ENCODE results near the gene PBX1.
A peak's percentile ranks its signal among the peaks of the same experiment; 100 is the strongest.

The PBX1 gene

DNA sequence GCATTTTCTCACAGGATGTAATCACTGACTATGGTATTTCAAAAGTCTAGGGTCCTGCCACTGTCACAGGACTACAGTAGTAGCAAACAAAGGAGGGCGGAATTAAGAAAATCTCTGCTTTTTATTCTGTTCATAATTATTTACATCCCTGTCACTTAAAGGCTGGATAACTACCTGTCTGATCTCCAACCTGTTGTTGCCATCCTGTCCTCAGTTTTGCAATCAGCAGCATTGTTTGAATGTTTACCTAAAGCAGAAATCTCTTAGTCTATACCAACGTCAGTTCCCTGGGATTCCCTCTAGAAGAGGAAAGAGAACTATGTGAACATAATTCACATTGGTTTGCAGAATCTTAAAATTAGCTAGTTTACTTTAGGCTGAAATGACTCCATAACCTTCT lies 218.5 kb downstream of the PBX1 start:
- DNase-seq (ENCODE audit: low read depth in 2 of 2): no peak

DNA sequence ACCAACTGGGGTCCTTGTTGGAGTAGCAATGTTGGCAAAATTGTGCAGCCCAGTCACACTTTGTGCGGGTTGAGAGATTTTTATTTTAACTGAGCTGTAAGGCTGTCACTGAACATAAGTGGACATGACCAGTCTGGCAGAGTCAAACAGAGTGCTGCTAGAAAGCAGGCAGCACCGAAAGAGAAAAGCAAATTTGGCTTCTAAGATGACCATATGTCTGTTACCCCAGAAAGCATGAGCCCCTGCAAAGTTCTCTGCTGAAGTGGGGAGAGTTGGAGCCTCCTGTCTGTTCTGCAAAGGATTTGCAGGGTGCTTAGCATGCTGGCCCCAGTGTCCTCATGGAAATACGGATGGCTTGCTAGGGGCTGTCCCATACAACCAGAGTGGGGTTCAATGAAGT lies 220.4 kb downstream of the PBX1 start:
- DNase-seq (ENCODE audit: low read depth in 2 of 2): no peak

DNA sequence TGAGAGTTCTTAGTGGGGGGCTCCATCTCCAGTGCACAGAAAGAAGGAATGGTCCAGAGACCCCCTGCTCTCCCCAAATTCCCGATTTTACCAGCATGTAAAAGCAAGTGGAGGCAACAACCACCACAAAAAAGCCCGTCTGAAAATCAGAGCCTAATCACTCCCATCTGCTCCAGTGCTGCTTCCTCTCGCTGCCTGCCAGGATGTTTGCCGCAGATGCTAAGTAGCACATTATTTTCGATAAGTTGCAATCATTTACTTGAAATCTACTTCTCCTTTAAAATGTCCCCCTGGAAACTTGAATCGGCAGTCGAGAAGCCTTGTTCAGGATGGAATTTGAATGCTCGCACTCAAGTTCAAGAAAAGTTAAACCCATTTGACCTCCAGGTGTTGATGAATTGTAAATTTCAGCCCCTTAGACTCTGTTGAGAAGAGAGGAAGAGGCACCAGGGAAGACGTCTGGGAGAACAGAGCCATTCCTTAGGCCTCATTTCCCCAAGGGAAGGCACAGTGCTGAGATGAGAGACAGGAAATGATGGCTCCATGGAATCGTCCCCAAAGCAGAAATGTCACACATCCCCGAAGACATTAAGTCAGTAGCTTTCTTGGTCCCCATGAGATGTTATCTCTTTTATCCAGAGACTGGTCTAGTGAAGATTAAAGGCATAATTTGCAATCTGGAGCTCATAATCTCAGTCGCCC lies 221.3 kb downstream of the PBX1 start:
- peak in 1 of 2 experiments; percentile 42 for DNase-seq (ENCODE audit: low read depth in 2 of 2)

DNA sequence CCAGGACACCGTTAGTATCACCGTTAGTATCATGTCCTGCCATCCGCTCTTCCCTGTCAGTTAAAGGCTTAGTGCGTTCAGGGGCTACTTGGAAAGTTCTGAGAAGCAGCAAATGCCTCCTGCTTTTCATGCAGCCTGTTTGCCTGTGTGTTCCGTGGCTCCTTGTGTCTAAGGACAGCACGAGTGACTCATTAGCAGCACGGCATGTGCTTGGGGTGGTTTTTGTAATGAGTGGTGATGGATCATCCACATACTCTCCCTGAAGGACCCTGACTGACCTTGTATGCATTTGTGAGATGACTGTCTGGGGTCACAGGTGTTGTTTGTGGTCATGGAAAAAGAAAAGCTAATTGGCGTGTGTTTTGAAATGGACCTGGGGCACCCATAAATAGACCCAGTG lies 221.9 kb downstream of the PBX1 start:
- peak in 1 of 2 experiments; percentile 49 for DNase-seq (ENCODE audit: low read depth in 2 of 2)

DNA sequence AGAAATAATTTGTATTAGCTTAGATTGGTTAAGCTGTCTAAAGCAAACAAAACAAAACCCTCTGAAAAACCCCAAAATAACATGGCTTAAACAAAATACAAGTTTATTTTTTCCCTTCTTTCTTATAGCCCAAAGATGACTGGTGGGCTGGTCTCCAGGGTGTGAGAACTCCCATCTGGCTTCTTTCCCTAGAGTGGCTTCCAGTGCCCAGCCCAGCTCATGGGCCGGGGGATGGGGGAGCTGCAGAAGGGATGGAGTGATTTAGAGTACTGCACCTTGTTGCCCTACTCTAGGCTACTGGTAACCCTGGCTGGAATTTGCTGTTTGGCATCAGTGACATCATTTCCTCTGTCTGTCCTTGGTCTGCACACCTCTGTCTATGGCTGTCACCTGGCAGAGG lies 223.0 kb downstream of the PBX1 start:
- no peak for DNase-seq (ENCODE audit: low read depth in 2 of 2)

DNA sequence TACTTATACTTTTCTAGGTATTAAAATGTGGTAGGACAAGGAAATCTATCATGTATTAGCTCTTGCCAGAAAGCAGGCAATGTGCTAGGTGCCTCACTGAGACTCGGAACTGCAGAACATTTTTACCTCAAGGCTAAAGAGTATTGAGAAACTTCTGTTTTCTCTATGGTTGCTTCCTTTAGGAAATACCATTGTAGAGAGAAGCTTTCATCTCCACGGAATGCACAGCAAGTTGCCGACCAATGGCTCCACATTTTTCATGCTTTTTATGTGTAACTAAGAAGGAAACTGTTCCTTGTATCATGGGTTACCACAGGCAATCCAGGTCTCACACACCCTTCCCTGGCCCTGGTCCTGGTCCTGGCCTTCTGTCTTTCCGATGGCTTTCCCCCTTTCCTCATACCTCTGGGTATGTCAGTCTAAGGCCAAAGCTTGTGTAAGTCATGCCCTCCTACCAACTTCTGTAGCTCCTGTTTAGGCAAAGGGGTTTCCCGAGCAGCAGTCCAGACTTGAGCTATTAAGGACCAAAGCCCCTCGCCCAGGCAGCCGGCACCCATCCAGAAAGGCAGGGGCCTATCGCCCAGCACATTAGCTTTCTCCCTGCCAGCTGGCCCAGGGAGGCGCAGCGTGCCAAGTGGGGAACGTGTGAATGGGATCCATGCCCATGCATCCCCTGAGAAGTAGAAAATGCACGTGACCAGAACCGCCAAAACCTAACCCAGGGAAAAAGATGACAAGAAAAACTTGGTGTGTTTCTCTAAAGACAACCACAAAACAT lies 225.0 kb downstream of the PBX1 start:
- no peak for DNase-seq (ENCODE audit: low read depth in 2 of 2)

DNA sequence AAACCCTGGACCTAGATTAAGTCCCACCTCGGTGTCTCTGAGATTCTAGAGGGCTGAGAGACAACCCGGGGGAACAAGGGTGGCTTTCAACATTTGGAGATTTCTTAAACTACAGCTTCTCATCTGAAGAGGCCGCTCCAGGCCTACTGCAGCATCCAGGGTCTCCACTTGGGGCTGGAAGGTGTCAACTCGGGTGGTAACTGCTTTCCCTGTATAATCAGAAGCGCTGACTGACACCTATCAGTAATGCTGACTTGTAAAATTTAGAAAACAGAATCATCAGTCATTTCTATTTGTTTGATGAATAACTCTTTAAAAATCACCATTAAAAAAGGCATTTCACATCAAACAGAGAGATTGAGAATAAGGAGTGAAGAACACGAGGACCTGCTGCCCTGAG lies 226.0 kb downstream of the PBX1 start:
- no peak for DNase-seq (ENCODE audit: low read depth in 2 of 2)

DNA sequence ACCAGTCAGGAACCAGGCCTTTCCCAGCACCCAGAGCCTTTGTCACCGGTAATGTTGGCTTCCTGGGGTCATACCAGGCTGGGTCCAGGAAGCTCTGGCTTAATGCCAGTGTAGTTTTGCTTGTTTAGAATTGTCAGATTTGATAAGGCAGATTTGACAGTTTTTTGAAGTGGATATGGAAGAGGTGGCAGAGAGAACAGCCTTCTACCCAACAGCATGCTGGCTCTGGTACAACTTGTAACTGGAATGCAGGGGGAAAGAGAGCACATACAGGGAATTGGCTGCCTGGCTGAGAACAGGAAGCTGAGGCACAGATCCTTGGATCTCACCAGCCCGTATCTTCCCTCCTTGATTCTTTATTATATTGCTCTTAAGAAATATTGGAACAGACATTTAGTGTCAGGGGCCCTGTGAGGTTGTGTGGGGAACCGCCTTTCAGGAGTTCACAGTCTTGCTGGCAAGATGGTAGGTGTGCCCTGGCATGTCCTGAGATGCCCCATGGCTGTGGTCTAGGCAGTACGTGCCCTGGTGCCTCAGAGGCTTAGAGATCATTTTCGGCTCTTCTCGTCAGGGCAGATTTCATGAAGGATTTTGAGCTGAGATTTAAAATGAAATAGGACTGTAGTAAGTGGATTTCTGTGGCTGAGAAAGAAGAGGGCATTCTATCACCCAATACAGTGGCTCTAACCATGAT lies 227.0 kb downstream of the PBX1 start:
- no peak for DNase-seq (ENCODE audit: low read depth in 2 of 2)

DNA sequence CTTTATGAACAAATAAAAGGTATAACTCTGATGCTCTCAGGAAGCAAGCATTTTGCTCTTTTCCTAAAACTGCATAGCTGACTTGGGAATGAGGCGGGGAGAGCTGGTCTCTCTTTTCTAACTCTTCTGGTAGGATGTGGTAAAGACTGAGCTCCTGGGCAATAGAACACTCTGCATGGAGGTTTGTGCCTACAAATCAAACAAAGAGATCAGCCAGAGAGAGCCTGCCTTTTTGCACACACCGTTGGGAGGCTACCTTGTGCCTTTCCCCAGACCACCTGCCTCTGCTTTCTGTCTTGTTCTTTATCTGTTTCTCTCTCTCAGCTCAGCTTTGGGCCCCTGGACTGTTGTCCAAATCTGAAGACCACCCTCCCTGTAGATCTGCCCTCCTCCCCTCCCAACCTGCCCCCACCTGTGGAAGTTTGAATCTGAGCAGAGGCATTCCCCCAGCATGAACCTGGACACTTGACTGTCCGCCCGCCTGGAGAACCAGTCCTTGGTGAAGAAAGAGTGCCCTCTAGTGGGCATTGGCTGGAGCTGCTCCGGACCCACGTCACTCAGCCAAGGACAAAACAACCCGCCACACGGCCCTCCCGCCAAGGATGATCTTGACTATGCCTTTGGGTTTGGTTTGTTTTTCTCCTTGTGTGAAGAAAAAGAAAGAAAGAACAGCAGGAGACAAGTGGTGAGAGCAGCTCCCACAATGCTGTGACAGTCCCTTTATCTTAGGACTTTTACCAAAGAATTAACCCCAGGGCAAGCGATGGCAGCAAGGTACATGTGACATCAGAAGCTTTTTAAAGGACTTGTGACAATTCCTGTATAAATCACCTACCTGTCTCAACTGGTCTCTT lies 228.2 kb downstream of the PBX1 start:
- no peak for DNase-seq (ENCODE audit: low read depth in 2 of 2)

DNA sequence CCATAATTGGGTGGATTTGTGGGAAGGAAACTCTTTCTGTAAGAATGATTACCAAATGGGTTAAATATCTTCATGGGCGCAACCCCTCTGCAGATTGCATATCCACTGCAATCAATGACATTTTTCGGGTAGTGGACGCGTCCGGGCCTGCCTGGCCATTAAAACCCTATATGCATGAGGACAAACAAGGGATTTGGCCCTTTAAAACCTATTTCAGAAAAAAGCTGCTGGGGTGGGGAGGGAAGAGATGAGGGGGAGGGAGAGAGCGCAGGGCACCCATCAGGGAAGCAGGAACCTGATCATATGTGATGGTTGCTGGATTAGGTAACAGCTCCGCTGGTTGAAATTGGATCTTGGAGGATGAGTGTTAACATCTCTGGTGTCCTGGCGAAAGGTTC lies 228.8 kb downstream of the PBX1 start:
- DNase-seq (ENCODE audit: low read depth in 2 of 2): no peak

DNA sequence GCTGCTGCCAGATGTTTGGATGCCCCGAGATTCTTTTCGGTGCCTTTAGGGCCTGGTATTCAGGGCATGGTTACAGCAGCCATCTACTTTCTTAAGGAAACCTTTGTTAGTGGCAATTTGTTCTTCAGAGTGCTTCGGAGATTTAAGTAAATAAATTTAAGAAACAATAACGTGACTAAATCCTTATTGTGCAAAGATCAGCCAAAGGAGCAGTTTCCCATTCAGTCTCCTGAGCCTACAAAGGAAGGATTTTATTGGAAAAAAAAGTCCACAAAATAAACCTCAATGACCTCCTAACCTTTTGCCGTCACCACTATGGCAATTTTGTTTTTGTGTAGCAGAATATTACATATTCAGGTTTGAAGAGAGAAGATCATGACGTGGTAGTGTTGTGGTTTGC lies 231.1 kb downstream of the PBX1 start:
- DNase-seq (ENCODE audit: low read depth in 2 of 2): no peak

DNA sequence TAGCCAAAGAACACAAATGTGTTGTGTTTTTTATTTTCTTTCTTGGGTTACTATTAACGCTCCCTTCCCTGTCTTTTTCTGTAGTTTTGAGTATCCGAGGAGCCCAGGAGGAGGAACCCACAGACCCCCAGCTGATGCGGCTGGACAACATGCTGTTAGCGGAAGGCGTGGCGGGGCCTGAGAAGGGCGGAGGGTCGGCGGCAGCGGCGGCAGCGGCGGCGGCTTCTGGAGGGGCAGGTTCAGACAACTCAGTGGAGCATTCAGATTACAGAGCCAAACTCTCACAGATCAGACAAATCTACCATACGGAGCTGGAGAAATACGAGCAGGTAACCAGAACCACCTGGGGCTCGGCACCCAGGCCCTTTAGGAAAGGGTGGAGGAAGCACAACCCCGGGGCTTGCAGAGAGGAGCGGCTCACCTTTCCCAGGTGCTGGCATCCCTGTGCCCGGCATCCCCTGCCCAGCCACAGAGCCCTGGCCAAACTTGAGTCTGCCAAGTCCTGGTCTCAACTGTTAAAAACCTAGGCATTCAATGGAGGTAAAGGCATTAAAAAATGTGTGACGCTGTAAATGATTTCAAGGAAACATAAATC lies 233.5 kb downstream of the PBX1 start:
- DNase-seq (ENCODE audit: low read depth in 2 of 2): no peak

DNA sequence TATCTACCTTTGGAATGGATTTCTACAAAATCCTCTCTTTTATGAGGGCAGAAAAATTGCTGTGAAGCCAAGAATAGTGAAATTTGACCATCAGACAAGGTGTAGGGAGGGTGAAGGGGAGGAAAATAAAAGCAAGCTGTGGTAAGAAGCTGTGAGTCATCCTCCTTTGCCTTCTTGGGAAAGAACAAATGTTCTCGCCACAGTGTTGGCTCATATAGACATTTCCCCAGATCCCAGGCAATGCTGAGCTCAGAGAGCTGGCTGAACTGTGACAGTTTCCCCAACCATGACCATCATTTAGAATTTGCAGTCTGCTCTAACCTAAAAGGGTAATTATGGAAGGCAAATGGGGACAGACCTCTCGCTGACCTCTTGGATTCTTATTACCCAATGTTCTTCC lies 235.4 kb downstream of the PBX1 start:
- peak; percentile 76 to 77 for DNase-seq (ENCODE audit: low read depth in 2 of 2)

DNA sequence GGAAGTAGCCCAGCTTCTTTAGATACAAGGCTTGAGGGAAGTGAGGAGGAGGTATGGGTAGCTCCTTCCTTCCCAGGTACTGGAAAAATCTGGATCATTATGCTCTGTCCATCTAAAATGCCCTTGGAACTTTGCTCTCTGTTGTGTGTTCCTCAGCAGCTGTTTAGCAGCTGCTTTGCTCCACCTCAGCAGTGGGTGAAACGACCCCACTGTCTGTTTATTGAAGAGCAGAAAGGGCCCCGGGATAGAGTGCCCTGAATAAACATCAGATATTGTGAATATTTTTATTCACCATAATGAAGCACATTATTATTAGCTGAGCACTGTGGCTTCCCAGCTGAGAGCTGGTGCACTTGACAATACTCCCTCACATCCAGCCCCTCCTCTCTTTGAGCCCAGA lies 237.9 kb downstream of the PBX1 start:
- DNase-seq (ENCODE audit: low read depth in 2 of 2): no peak

DNA sequence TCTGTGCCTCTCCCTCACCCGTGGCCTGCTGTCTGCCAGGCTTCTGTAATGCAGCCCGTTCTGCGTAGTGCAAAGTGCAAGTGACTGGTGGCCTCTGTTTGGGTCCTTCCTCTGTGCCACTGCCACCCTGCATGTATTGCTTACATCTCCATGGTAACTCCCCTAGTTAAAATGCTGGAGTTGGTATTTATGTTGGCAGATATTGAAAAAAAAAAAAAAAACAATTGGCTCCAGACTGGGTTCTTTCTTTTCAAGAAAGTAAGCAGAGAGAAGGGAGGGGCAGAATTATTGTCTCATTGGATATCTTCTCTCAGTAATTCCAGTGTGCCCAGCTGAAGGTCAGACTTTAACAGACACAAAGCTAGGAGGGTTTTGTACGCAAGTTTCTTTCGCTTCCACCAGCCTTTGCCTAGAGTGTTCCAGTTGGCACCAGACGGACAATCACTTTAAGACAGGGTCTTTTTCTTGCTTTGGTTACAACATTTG lies 242.3 kb downstream of the PBX1 start:
- no peak for DNase-seq (ENCODE audit: low read depth in 2 of 2)

DNA sequence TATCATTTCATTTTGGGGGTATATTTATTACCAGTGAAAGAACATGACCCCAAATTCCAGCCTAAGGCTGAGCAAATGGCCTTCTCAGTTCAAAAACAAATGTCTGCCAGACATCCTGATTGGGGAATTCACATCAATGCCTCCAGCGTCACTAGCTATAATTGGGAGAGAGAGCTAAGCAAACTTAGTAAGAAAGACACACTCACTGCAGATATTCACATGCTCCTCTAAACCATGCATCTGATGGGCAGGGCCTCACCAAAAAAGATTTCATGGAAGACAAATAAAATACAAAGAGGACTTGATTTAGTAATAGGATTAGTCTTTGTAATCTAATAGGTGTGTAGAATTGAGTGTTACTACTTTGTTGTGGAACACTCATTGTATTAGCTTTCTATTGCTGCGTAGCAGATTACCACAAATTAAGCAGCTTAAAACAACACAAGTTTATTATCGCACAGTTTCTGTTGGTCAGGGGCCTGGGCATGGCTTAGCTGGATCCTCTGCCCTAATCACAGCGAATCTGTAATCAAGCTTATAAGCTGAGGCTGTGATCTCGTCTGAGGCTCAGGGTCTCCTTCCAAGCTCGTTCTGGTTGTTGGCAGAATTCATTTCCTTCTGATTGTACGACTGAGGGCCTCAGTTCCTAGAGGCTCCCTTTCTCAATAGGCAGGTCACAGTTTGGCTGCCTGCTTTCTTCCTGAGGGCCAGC lies 243.0 kb downstream of the PBX1 start:
- no peak for DNase-seq (ENCODE audit: low read depth in 2 of 2)

DNA sequence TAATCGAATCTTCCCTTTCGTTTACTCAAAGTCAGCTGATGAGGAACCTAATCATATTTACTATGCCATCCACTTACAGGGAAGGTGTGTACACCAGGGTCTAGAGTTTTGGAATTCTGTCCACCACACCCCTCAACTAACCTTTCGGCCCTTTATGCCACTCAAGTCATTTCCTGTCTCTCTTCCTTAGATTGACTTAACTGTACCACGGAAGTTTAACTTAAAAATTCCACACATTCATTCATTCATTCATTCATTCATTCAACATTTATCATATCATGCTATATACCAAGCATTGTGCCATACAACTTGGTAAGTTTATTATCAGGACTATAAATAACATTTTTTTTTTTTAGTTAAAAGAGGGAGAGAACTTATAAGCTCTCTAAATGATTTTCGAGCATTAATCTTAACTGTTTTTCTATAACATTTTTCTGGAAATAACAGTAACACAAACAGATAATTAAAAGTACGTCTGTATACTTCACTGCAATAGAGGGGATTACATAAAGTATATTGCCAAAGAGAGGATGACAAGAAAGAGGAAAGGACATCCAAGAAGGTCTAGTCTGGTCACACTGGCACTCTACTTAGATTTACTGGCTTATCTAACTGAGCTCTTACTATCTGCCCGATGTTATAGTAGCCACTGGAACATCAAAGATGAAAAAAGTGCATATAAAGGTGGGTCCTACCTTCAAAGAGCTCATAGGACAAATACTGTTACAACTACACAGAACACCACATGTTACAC lies 243.7 kb downstream of the PBX1 start:
- no peak for DNase-seq (ENCODE audit: low read depth in 2 of 2)

DNA sequence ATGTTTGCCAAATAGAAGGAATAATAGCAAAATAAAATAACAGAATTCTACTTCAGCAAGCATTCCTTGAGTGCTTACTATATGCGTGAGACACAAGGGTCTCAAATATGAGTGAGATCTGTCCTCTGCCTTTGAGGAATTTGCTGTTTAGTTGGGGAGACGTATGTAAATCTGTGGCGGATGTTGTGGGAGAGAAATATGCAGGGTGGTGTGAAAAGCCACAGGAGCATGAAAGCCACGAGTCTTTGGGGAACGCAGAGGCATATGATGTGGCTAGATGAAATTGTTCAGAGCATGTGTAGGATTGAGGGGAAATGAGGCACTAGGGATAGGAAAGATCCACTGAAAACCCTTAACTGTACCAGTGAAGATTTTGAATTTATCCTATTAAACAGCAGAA lies 244.4 kb downstream of the PBX1 start:
- peak; percentile 67 to 71 for DNase-seq (ENCODE audit: low read depth in 2 of 2)

DNA sequence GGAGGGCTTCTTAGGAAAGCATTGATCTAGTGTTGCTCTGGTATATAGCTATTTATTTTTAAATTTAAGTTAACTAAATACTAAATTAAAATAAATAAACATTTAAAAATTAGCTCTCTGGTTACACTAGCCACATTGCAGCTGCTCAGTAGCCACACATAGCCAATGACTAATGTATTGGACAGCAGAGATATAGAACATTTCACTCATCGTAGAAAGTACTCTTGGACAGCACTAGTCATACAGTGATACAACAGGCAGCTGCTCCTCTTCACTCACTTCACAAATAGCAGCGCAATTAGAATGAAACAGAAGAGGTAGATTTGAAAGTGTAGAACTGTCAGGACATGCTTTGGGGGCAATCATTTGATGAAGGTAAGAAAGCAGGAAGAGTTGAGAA lies 245.4 kb downstream of the PBX1 start:
- DNase-seq (ENCODE audit: low read depth in 2 of 2): no peak

DNA sequence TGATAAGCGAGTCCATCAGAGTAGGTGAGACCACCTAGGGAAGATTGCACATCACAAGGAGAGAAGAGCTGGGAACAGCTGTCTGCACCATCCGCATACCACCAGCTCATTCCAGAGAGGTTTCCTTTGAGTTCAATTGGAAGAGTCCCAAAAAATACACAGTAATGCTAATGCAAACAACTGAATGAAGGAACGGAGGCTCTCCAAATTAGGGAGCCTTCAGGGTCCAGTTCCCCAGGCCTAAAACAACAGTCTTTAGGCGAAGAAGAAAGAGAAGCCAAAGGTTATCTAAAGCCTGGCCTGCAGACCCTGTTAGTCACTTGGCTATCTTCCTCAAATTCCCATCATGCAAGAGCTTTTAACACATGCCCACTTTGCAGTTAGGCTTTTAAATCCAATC lies 246.4 kb downstream of the PBX1 start:
- DNase-seq (ENCODE audit: low read depth in 2 of 2): no peak

Data from fibroblast of skin of left quadriceps (primary cell).